ENCODE measurements around the gene KANK3. TPM values are rescaled to one million over a fixed set of nuclear protein-coding genes. Genes with fewer than 3 reads are reported as not detected.

The KANK3 gene
- total RNA-seq, 1 donor: not detected

DNA sequence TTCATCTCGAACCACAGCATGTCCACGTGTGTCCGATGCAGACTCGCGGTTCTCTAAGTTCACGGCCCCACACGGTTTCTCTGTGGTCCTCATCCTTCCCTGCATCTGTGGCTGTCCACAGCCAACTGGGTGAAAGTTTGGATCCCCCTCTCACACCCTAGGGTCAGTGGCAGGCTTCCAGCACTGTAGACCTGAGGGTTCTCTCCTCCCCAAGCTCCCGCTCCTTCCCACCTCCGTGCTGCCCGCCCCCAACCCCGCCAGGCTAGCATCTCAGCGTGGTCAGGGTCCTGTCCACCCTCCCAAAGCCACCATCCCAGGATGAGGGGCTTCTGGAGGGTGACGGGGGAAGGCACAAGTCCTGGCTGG lies 23.9 kb upstream of the KANK3 start:
- DNase-seq (ENCODE audit: insufficient read length, low spot score, missing footprints): peak; percentile 90
- peak overlapping the region; percentile 48 for H3K27ac ChIP-seq (ENCODE audit: low read depth, low read length)
- peaks cover 24% of the 10 kb centered on the region for H3K36me3 ChIP-seq (ENCODE audit: insufficient read depth, low read length)
- H3K27me3 ChIP-seq (ENCODE audit: insufficient read depth, low read length): no peaks in the 10 kb centered on the region
- peaks cover 24% of the 10 kb centered on the region for H4K20me1 ChIP-seq (ENCODE audit: insufficient read depth, low read length)
- H3K4me1 ChIP-seq (ENCODE audit: insufficient read depth, low read length): peaks cover 48% of the 10 kb centered on the region
- peak overlapping the region; percentile 25 for H2AFZ ChIP-seq (ENCODE audit: low read length)
- no peaks in the 10 kb centered on the region for H3K79me2 ChIP-seq (ENCODE audit: insufficient read depth, low read length)
- TF ChIP-seq CTCF (IDR thresholded peaks at IDR 0.05; ENCODE audit: extremely low read depth, low read depth, low read length): no peak
- H3K4me2 ChIP-seq (ENCODE audit: insufficient read depth, low read length): peak overlapping the region; percentile 83
- H3K4me3 ChIP-seq (ENCODE audit: insufficient read depth, low read length): peak overlapping the region; percentile 68
- no peaks in the 10 kb centered on the region for H3K9me3 ChIP-seq (ENCODE audit: low read depth, low read length)

DNA sequence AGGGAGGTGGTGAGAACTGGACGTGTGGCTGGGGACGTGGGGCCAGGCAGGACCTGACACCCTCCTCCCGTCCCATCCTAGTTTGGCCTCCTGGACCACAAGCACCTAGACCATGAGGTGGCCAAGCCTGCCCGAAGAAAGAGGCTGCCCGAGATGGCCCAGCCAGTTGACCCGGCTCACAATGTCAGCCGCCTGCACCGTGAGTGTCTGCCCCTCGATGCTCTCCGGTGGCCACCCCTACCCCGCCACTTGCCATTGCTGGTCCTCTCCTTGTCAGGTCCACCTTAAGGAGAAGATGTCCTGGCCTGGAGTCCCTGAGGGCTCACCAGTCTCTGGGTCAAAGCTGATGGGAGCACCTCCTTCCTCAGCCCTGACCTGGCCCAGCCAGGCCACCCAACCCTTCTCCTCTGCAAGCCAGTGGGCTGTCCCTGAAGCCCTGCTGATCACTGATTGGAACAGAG lies 23.1 kb upstream of the KANK3 start:
- peak overlapping the region; percentile 79 for H3K4me2 ChIP-seq (ENCODE audit: insufficient read depth, low read length)
- DNase-seq (ENCODE audit: insufficient read length, low spot score, missing footprints): peak; percentile 85
- no peak for TF ChIP-seq CTCF (IDR thresholded peaks at IDR 0.05; ENCODE audit: extremely low read depth, low read depth, low read length)
- peaks cover 52% of the 10 kb centered on the region for H3K4me1 ChIP-seq (ENCODE audit: insufficient read depth, low read length)
- H3K27me3 ChIP-seq (ENCODE audit: insufficient read depth, low read length): no peaks in the 10 kb centered on the region
- no peaks in the 10 kb centered on the region for H3K9me3 ChIP-seq (ENCODE audit: low read depth, low read length)
- H3K36me3 ChIP-seq (ENCODE audit: insufficient read depth, low read length): peaks cover 19% of the 10 kb centered on the region
- H2AFZ ChIP-seq (ENCODE audit: low read length): no peak overlapping the region
- peak overlapping the region; percentile 55 for H3K4me3 ChIP-seq (ENCODE audit: insufficient read depth, low read length)
- no peak overlapping the region for H3K27ac ChIP-seq (ENCODE audit: low read depth, low read length)
- H3K79me2 ChIP-seq (ENCODE audit: insufficient read depth, low read length): no peaks in the 10 kb centered on the region
- H4K20me1 ChIP-seq (ENCODE audit: insufficient read depth, low read length): peaks cover 21% of the 10 kb centered on the region

DNA sequence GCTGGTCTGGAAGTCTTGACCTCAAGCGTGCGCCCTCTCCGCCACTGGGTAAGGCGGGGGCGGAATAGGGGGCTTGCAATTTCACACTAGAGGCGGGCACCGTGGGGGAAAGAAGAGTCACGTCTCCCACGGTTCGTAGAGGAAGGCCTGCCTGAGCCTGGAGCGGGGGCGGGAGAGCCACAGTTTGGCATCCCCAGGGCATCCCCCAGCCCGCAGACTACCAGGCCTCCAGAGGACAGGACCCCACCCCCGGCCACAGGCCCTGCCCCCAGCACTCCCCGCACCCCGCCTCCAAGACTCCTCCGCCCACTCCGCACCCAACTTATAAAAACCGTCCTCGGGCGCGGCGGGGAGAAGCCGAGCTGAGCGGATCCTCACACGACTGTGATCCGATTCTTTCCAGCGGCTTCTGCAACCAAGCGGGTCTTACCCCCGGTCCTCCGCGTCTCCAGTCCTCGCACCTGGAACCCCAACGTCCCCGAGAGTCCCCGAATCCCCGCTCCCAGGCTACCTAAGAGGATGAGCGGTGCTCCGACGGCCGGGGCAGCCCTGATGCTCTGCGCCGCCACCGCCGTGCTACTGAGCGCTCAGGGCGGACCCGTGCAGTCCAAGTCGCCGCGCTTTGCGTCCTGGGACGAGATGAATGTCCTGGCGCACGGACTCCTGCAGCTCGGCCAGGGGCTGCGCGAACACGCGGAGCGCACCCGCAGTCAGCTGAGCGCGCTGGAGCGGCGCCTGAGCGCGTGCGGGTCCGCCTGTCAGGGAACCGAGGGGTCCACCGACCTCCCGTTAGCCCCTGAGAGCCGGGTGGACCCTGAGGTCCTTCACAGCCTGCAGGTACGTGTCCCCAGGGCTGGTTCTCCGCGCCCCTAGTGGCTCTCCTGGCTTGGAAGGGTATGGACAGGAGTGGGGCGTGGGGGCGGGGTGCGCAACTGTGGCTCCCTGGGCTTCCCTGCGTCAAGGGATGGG lies 21.0 kb upstream of the KANK3 start, which contains the start of gene ANGPTL4:
Gene ANGPTL4, plus strand, starts transcription at position 353 of the 969 bp plus-strand sequence. Its CDS starts 167 bp downstream, at position 520.
- H4K20me1 ChIP-seq (ENCODE audit: insufficient read depth, low read length): peaks cover 20% of the 10 kb centered on the region
- peaks cover 52% of the 10 kb centered on the region for H3K4me1 ChIP-seq (ENCODE audit: insufficient read depth, low read length)
- H3K27me3 ChIP-seq (ENCODE audit: insufficient read depth, low read length): no peaks in the 10 kb centered on the region
- no peaks in the 10 kb centered on the region for H3K79me2 ChIP-seq (ENCODE audit: insufficient read depth, low read length)
- peak within 1 kb of the TSS; percentile 41 for H2AFZ ChIP-seq (ENCODE audit: low read length)
- peak; percentile 91 for DNase-seq (ENCODE audit: insufficient read length, low spot score, missing footprints)
- no peaks in the 10 kb centered on the region for H3K9me3 ChIP-seq (ENCODE audit: low read depth, low read length)
- H3K4me2 ChIP-seq (ENCODE audit: insufficient read depth, low read length): peak within 1 kb of the TSS; percentile 79
- peak within 1 kb of the TSS; percentile 80 for H3K27ac ChIP-seq (ENCODE audit: low read depth, low read length)
- peak within 1 kb of the TSS; percentile 86 for H3K4me3 ChIP-seq (ENCODE audit: insufficient read depth, low read length)
- TF ChIP-seq CTCF (IDR thresholded peaks at IDR 0.05; ENCODE audit: extremely low read depth, low read depth, low read length): peak; percentile 11
- H3K36me3 ChIP-seq (ENCODE audit: insufficient read depth, low read length): peaks cover 8% of the 10 kb centered on the region

Measured in osteoblast (primary cell).